Liver (tissue), 9 donors: ENCODE measurements around the gene RBL2. TPM values are rescaled to one million over a fixed set of nuclear protein-coding genes. Genes with fewer than 3 reads are reported as not detected.
"Not testable (repeated sequence)": the region's sequence is repeated elsewhere in the genome, so short reads cannot be mapped to it uniquely, and the experiment has no call there.

ENCODE experiments used
- DNase-seq: peaks from one replicate; pipeline ENCODE4 v3.0.0-alpha.2; 2017; ENCODE audit warnings: low spot score
- H3K27ac ChIP-seq, 2 donors: one replicate each; pipeline ENCODE4 v1.7.0; 2013; ENCODE audit warnings: inconsistent platforms in 2 of 2, low read length in 2 of 2, control low read depth in 1 of 2, low read depth in 1 of 2, mild to moderate bottlenecking in 1 of 2
- H3K27me3 ChIP-seq, 4 donors: one replicate each; pipeline versions ENCODE4 v1.6.1 to v1.7.0; 2013; ENCODE audit warnings: low read length in 3 of 4, inconsistent platforms in 1 of 4, mild to moderate bottlenecking in 1 of 4, moderate library complexity in 1 of 4; ENCODE audit not compliant: control insufficient read depth in 4 of 4, insufficient read depth in 4 of 4
- H3K36me3 ChIP-seq, 4 donors: one replicate each; pipeline versions ENCODE4 v1.6.1 to v1.7.0; 2013; ENCODE audit warnings: low read length in 3 of 4, mild to moderate bottlenecking in 3 of 4, low read depth in 1 of 4, moderate library complexity in 1 of 4; ENCODE audit not compliant: control insufficient read depth in 4 of 4, insufficient read depth in 3 of 4
- H3K4me1 ChIP-seq, 4 donors: one replicate each; pipeline versions ENCODE4 v1.6.1 to v1.7.0; 2013; ENCODE audit warnings: low read length in 3 of 4, mild to moderate bottlenecking in 3 of 4, moderate library complexity in 1 of 4; ENCODE audit not compliant: control insufficient read depth in 4 of 4, insufficient read depth in 4 of 4
- H3K4me3 ChIP-seq, 3 donors: one replicate each; pipeline versions ENCODE4 v1.6.1 to v1.7.0; 2013; ENCODE audit warnings: low read length in 3 of 3, control low read depth in 1 of 3, low read depth in 1 of 3, mild to moderate bottlenecking in 1 of 3
- H3K9ac ChIP-seq, 2 donors: one replicate each; pipeline ENCODE4 v1.7.0; 2013; ENCODE audit warnings: low read length in 2 of 2, mild to moderate bottlenecking in 2 of 2, moderate library complexity in 2 of 2, control low read depth in 1 of 2, low read depth in 1 of 2
- H3K9me3 ChIP-seq, 4 donors: one replicate each; pipeline versions ENCODE4 v1.6.1 to v1.7.0; 2013; ENCODE audit warnings: low read length in 3 of 4; ENCODE audit not compliant: control insufficient read depth in 4 of 4
- ATF3 ChIP-seq: IDR thresholded peaks from 2 replicates; pipeline ENCODE4 v1.6.1; 2016; ENCODE audit warnings: antibody characterized with exemption
- CTCF ChIP-seq: fragments of 150-350 bp; IDR thresholded peaks from 2 replicates; pipeline ENCODE4 v1.5.1; 2017; ENCODE audit warnings: improper control_type of control experiment, low read depth, low read length; ENCODE audit not compliant: missing input control
- EGR1 ChIP-seq, 2 donors: IDR thresholded peaks; 2 replicates each; pipeline ENCODE4 v1.6.1; 2016 to 2018; ENCODE audit warnings: antibody characterized with exemption in 2 of 2, low read depth in 2 of 2
- FOXA1 ChIP-seq: IDR thresholded peaks from 2 replicates; pipeline ENCODE4 v1.6.1; 2016; ENCODE audit warnings: antibody characterized with exemption
- FOXA2 ChIP-seq: IDR thresholded peaks from 2 replicates; pipeline ENCODE4 v1.6.1; 2016; ENCODE audit warnings: antibody characterized with exemption
- HNF4G ChIP-seq: IDR thresholded peaks from 2 replicates; pipeline ENCODE4 v1.6.1; 2016; ENCODE audit warnings: antibody characterized with exemption
- JUND ChIP-seq, 2 donors: IDR thresholded peaks; 2 replicates each; pipeline ENCODE4 v1.6.1; 2016; ENCODE audit warnings: antibody characterized with exemption in 2 of 2
- MAX ChIP-seq: IDR thresholded peaks from 2 replicates; pipeline ENCODE4 v1.6.1; 2016; ENCODE audit warnings: antibody characterized with exemption
- NR2F2 ChIP-seq: IDR thresholded peaks from 2 replicates; pipeline ENCODE4 v1.6.1; 2016; ENCODE audit warnings: antibody characterized with exemption
- REST ChIP-seq: IDR thresholded peaks from 2 replicates; pipeline ENCODE4 v1.6.1; 2016; ENCODE audit warnings: antibody characterized with exemption, mild to moderate bottlenecking
- SP1 ChIP-seq: IDR thresholded peaks from 2 replicates; pipeline ENCODE4 v1.6.1; 2018; ENCODE audit warnings: antibody characterized with exemption, mild to moderate bottlenecking
- TAF1 ChIP-seq: conservative IDR thresholded peaks from 2 replicates; pipeline ENCODE4 v1.6.1; 2016; ENCODE audit warnings: antibody characterized with exemption, mild to moderate bottlenecking
- YY1 ChIP-seq: IDR thresholded peaks from 2 replicates; pipeline ENCODE4 v1.6.1; 2016; ENCODE audit warnings: antibody characterized with exemption, mild to moderate bottlenecking
- ZBTB33 ChIP-seq: IDR thresholded peaks from 2 replicates; pipeline ENCODE4 v1.6.1; 2016; ENCODE audit warnings: antibody characterized with exemption
- WGBS: extraction: QIAGEN DNeasy Blood & Tissue Kit; methylation state at CpG from one replicate; pipeline ENCODE4 v1.1.7; 2013; 5-methylcytosine and 5-hydroxymethylcytosine counted together
- polyA plus RNA-seq, 2 donors: library from polyadenylated mRNA; stranded (reverse) in 1 of 2; unstranded in 1 of 2; fragments of 200-250 nt in 1 of 2; fragments of >200 nt in 1 of 2; fragmentation: Nextera tagmentation in 1 of 2; extraction: Ambion mirVana in 1 of 2; gene quantifications; one replicate each; pipeline versions ENCODE4 v1.2.1 to v1.2.3, GENCODE V29; 2013 to 2015
- total RNA-seq, 2 donors: library from RNA; depleted of rRNA; stranded (reverse); fragments of >200 nt; gene quantifications; one replicate each; pipeline ENCODE4 v1.2.3, GENCODE V29; 2014
- donor health status: healthy.
- donor health status: healthy.
- donor health status: healthy.
- donor health status: healthy.
- donor health status: healthy.

RBL2 gene
- 10 to 100 TPM; 33.4 to 64.3 TPM for total RNA-seq
- 10 to 100 TPM; 19.2 to 23.5 TPM for polyA plus RNA-seq

- Histone ChIP-seq H3K36me3 (no peaks in the 10 kb centered on the region), H3K27me3 (no peaks in the 10 kb centered on the region), H3K9me3 (no peaks in the 10 kb centered on the region), H3K27ac (peak within 1 kb of the TSS; percentile 98 to 100), H3K4me3 (peak within 1 kb of the TSS; percentile 72 to 97 (median 91)), H3K9ac (peak within 1 kb of the TSS; percentile 84 to 88), H3K4me1 (peaks cover 3 to 27% (median 10%) of the 10 kb centered on the region in 4 donors)
- WGBS = under 1% methylated on average over 89 of the region's 89 CpGs
- peak; percentile 88 for DNase-seq
- TF ChIP-seq ZBTB33 = peak; percentile 82
- no peak for TF ChIP-seq YY1
- no peak for TF ChIP-seq SP1
- TF ChIP-seq REST = no peak
- no peak for TF ChIP-seq FOXA2
- TF ChIP-seq MAX = no peak
- no peak for TF ChIP-seq ATF3
These were observed at the start of gene RBL2 for GRCh38 chr16:53434377-53435065. TSS of gene RBL2 (plus strand) at chr16:53434471. CDS start at chr16:53434557, 86 bp downstream.

- WGBS = 85% methylated on average over 8 of the region's 8 CpGs
- not testable (repeated sequence) for H3K27me3 ChIP-seq, DNase-seq, H3K9ac ChIP-seq, H3K9me3 ChIP-seq, H3K27ac ChIP-seq, H3K4me3 ChIP-seq, H3K4me1 ChIP-seq, H3K36me3 ChIP-seq
These were observed 49.7 kb upstream of the RBL2 start for GRCh38 chr16:53384610-53385009.

GRCh38 chr16:53404959-53405358 lies 29.3 kb upstream of the RBL2 start:
- H3K27ac ChIP-seq = no peak overlapping the region
- H3K4me1 ChIP-seq = no peaks in the 10 kb centered on the region
- no peak overlapping the region for H3K4me3 ChIP-seq
- no peak overlapping the region for H3K9ac ChIP-seq
- 58% methylated on average over 2 of the region's 2 CpGs for WGBS
- H3K36me3 ChIP-seq = no peaks in the 10 kb centered on the region
- no peak for DNase-seq
- no peaks in the 10 kb centered on the region for H3K9me3 ChIP-seq
- H3K27me3 ChIP-seq = no peaks in the 10 kb centered on the region
- TF ChIP-seq HNF4G (no peak), SP1 (no peak), NR2F2 (no peak), REST (no peak), CTCF (no peak), TAF1 (no peak), FOXA1 (no peak), MAX (no peak), YY1 (no peak), EGR1 (IDR thresholded peaks at IDR 0.05; ENCODE audit: low read depth in 2 of 2) (no peak), ATF3 (no peak), JUND (IDR thresholded peaks at IDR 0.05) (no peak)
